IPS-11a (cell line): ENCODE results near the gene STRBP.
"Not testable (repeated sequence)": the region's sequence is repeated elsewhere in the genome, so short reads cannot be mapped to it uniquely, and the experiment has no call there.

Source experiments
- H3K4me3 ChIP-seq: one replicate; pipeline ENCODE4 v1.5.1; 2013; ENCODE audit warnings: low read depth, low read length, control low read depth

The STRBP gene

DNA sequence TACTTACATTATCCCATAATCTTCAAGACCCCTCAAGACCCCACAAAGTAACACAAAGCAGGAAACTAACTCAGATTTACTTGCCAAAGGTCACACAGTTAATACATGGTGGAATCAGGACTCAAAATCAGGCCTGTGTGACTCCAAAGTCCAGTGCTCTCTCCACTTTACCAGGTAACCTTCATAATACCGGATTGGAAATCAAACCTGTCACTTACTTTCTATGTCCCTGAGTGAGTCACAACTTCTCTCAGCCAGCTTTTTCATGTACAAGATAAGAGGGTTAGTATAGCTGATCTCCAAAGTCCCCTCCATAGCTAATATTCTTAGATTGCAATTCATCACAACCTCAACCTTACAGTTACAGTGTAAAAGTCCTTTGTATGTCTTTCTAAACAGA is 17.1 kb downstream of the STRBP start:
- H3K4me3 ChIP-seq = no peak overlapping the region

DNA sequence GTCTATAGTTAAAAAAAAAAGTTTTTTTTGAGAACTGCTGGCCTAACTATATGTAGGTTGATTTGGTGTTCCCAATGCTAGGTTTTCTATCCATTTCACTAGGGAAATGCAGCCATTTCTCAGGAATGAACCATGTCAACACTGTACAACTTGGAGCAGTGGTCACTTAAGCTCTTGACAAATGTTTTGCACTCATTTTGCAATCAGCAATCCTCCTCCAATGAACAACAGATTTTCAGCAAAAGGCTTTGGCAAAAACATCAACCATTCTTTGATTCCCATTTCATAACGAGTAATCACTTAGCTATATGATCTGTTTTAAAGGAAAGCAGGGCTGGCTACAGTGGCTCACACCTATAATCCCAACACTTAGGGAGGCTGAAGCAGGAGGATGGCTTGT is 17.9 kb downstream of the STRBP start:
- no peak overlapping the region for H3K4me3 ChIP-seq

DNA sequence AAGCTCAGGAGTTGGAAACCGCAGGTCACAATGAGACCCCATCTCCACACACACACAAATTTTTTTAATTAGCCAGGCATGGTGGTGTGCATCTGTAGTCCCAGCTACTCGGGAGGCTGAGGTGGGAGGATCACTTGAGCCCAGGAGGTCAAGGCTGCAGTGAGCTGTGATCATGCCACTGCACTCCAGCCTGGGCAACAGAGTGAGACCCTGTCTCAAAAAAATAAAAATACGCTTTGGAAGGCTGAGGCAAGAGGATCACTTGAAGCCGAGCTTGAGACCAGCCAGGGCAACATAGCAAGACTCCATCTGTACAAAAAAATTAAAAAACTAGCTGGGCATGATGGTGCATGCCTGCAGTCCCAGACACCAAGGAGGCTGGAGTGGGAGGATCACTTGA is 19.2 kb downstream of the STRBP start:
- H3K4me3 ChIP-seq = not testable (repeated sequence)

DNA sequence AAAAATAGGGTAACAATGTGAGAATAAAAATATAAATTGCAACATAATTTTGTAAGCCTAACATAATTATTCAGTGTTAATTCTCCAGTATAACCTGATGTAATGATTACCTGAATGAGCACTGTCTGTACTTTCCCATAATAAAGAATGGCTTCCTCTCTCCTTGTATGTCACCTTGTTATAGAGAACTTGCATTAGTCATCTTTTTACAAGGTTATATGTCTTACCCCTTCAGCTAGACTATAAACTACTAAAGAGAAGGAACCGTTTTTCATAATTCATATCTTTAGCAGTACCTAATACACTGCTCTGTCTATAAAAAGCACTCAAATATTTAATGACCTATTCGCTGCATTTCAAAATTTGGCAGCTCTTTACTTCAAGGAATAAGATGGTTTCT is 19.8 kb downstream of the STRBP start:
- no peak overlapping the region for H3K4me3 ChIP-seq

DNA sequence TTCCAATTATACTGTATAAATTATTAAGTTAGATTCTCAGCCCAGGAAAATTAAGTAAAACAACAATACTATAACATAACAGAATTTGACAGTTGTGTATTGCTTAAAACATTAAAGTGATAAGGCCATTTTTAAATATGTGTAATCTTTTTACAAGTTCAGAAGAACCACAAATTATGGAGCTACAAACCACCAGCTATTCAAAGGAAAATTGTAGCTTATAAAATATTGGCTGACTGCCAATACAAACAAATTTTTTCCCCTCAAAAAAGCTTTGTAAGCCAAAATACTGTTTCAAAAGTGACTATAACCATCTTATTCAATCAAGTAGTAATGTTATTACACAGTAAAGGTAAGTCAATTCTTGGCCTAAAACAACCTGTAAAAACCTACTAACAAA is 21.9 kb downstream of the STRBP start:
- H3K4me3 ChIP-seq = no peak overlapping the region

DNA sequence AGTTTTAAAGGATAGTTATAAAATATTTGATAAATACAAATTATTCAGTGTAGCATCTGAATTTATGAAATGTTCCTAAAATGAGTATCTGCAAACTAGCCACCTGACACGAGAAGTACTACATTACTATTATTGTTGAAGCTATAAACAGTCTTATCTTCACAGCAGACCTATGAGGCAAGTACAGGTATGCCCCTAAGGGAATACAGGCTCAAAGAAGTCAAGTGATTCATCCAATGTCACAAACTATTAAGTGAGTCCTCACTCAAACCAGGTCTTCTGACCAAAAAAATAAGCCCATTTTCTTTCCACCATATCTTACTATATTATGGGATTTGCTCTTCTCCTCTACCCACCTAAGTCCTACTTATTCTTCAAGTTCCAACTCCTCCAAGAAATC is 28.7 kb downstream of the STRBP start:
- H3K4me3 ChIP-seq = no peak overlapping the region

DNA sequence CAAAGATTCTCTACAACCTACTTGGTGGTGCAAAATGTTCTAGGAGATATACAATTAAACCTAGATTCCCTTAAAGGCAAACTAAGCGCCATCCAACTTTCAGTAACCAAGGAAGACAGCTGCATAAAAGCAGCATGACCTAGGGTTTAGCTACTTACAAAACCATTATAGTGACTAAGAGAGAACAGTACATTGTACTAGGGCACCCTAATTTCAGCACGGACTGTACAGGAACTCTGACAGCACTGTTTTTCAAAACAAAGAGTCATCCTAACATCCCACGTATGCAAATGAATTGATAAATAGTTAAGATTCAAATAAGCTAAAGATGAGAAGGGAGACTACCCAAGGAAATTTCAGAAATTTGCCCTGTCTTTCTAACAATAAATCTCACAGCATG is 30.0 kb downstream of the STRBP start:
- H3K4me3 ChIP-seq = no peak overlapping the region

DNA sequence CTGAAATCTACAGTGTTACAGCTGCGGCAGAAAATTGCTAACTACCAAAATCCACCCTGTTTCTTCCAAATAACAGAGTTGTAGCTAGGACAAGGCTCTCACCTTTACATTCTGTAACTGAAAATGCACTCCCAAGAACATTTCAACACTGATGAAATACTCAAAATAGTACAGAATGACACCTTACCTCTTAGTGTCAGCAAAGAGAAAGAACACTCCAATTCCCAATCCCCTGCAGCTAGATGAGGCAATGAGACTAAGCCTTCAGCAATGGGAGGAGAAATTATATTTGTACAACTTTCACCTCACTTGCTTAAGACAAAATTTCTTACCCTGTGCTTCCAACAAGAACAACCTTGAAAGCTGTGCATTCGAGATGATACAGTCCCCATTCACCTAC is 31.2 kb downstream of the STRBP start:
- no peak overlapping the region for H3K4me3 ChIP-seq

DNA sequence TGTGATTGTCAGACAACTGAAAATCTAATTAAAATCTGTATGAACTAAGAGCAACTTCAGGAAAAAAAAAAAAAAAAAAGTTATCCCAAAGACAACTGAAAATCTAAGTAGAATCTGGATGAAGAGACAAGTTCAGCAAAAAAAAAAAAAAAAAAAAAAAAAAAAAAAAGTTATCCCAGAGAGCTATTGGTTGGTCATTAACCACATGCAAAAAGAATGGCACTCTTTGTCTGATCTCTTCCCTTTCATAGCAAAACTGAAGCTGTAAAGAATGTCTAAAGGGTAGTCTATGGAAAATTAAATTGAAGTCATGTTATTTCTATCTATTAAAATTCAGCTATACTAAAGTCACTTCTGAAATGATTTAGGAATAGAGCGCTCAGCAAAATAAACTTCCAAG is 32.9 kb downstream of the STRBP start:
- H3K4me3 ChIP-seq = no peak overlapping the region

DNA sequence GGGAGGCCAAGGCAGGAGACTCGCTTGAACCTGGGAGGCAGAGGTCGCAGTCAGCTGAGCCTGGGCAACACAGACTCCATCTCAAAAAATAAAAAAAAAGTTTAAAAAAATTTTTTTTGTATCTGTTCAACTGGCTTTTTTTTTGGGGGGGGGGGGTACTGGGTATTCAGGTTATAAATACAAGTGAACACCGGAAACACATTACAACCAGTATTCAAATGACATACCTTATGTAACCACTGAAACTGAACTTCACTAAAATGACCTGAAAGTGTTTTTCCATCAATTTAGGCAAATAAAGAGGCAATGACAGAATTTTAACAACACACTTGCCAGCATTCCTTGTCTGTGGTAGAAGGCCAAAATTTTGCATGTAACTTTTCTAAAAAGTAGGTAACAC is 33.5 kb downstream of the STRBP start:
- H3K4me3 ChIP-seq = no peak overlapping the region

DNA sequence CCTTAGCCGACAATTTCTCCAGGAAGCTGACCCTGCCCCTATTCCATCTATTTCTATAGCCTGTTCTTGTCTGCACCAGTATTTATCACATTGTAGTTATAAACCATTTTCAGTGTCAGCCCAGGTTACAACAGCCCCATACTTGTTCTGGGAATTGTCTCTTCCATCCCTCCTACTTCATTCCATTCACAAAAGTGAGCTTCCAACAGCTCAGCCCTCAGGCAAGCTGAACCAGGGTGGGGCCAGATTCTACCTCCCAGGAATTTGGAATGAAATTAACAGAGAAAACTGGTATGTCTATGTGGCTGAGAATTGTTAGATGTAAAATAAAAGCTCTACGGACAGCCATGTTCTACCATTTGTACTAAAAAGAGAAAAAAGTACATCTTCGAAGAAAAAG is 36.1 kb downstream of the STRBP start:
- no peak overlapping the region for H3K4me3 ChIP-seq

DNA sequence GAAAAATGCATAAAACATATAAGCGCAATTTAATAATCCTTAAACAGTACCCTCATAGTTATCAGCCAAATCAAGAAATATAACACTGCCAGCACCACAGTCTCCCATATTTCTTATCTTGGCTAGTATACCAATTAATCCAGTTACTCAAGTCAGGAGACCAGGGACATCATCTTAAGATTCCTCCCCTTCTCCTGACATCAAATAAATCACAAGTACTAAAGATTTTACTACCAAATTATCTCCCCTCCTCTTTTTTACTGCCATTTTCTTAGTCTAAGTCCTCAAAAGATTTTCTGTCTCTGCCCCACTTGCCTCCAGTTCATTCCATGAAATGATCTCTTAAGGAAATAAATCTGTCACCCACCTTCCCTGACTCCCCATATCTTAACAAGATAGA is 37.0 kb downstream of the STRBP start:
- H3K4me3 ChIP-seq = no peak overlapping the region

DNA sequence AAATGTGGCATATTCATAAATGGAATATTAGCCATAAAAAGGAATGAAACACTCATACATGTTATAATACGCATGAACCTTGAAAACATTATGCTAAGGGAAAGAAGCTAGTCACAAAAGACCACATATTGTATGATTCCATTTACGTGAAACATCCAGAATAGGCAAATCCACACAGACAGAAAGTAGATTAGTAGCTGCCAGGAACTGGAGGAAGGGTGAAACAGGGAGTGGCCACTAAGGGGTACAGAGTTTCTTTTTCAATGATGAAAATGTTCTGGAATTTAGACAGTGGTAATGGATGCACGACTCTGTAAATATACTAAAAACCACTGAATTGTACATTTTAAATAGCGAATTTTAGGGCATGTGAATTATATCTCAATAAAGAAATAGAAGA is 39.4 kb downstream of the STRBP start:
- no peak overlapping the region for H3K4me3 ChIP-seq

DNA sequence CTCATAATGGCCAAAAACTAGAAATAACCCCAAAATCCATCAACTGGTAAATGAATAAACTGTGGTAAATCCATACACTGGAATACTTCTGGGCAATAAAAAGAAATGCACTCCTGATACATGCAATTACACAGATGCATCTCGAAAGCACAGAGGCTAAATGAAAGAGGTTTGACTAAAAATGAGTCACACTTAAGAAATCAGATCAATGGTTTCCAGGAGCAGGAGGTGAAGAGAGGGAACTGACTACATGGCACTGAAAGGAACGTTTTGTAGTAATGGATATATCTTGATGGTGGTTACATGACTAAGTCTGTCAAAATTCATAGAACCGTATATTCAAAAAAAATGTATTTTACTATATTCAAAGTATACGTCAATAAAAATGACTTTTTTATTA is 42.4 kb downstream of the STRBP start:
- no peak overlapping the region for H3K4me3 ChIP-seq

DNA sequence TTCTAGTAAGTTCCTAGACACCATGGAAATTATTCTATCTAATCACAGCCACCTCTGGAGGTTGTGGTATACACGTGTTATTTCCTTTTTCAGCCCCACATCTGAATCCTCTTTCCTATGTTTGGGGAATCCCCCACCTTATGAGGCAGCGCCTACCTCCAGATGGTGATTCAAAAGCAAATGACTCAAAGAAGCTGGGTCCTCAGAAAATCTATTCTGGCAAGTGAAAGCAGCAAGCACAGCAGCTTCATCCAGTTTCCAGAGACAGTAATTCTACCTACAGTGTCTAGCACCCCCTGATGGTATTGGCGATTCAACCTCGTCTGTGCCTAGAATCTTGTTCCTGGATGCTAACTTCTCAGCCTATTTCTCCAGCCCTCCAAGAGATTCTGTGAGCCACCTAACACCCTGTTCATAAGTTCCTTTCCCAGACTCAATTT is 43.0 kb downstream of the STRBP start:
- no peak overlapping the region for H3K4me3 ChIP-seq

DNA sequence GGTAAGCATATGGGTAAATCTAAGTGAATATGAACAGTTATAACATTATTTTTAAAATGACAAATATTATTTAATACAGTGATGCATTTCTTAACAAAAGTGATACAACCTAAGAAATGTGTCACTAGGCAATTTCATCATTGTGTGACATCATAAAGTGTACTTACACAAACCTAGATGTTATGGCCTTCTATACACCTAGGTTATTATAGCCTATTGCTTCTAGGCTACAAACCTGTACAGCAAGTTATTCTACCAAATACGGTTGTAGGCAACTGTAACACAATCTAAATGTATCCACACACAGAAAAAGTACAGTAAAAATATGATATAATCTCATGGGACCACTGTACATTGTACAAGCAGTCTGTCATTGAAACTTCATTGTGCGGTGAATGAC is 48.3 kb downstream of the STRBP start:
- H3K4me3 ChIP-seq = no peak overlapping the region

DNA sequence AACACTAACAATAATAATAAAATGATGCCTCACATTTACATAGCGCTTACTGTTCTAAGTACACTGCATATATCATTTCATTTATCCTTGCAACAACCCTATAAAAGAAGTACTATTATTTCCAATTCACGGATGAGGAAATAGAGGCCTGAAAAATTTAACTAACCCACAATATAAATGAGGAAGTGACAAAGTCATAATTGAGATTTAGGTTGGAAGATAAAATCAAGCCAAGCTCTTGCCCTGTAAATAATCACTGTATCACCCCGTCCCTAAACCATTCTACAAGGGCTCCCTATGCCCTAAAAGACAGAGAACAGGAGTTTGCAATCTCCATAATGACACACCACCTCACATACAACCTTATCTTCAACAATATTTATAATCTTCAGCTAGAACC is 49.6 kb downstream of the STRBP start:
- no peak overlapping the region for H3K4me3 ChIP-seq

DNA sequence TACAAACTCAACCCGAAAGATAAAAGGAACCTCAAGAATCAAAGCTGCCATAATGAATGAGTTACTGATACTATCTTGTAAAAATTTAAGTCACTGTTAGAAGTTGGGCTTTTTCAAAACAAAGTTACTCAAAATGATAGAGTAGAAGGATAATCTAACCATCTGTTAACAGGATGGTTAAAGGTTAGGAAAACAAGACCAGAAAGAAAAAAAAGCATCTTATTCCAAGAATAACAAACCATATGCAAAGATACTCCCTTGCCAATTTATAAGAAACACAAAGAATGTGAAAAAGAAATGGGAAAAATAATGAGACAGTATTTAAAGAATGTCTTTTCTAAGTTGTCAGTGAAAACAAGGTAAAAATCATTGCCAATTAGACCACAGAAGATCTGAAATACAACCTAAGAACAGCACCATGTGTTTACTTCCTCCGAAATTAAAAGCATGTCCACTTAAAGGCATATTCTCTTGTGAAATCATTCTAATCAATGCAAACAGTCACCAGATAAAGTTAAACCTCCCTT is 51.2 kb downstream of the STRBP start:
- no peak overlapping the region for H3K4me3 ChIP-seq

DNA sequence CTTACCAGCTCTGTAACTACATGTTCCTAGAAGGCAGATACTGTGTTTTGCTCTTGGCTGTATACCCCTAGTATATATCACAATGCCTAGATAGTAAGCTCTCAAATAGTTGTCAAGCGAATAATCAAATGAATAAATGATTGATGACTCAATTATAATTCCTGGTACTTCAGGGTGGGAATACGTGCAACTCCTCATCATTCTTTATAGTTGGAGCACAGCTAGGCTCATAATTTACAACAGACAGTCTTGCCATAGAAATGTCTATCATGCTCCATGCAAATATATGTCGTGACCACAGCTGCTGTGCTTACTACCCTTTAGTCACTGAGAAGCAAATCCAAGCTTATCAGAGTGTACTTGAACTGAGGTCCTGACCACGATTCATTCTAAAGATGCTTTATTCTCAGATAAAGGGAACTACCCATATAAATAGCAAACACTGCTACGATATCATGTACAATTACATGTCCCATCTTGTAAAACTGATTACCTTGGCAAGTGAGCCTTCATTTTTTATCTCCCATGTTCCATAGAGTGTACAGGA is 52.1 kb downstream of the STRBP start:
- no peak overlapping the region for H3K4me3 ChIP-seq

DNA sequence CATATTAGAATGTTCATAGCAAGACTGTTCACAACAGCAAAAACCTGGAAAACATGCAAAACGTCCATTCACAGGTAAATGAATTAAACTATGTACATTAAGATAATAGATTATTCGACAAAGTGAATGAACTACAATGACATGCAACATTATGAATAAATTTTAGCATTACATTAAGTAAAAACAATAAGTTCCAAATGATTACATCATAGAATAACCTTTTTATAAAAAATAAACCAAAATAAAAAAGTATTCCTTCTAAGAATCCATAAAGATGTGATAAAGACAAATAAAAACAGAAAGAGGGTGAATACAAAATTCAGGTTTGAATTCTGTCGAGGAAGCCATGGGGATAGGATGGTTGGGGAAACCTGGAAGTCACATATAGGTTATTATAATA is 57.3 kb downstream of the STRBP start:
- no peak overlapping the region for H3K4me3 ChIP-seq

DNA sequence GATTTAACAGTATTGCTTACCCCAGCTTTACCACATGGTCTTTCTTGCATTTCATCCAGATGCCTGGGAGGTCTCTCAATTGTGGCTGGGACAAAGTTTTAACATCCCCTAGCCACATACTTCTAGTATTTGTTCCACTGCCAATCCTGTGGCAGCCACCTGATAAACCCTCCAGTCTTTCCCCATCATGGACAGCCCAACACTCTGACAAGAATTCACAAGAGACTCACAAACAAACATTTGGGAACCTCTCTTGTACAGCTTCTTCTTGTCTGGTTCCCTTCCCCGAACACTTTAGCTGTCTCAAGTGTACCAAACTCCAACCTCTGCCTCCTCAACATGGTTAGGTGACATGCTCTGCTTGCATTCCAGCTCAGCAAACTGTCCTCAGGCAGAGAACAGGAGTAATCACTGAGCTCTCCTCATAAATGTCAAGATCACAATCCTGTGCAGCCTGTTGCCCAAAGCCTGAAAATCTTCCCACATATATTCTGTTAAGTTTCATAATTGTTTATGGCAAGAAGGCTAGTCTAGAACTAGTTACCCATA is 59.7 kb downstream of the STRBP start:
- H3K4me3 ChIP-seq = no peak overlapping the region

DNA sequence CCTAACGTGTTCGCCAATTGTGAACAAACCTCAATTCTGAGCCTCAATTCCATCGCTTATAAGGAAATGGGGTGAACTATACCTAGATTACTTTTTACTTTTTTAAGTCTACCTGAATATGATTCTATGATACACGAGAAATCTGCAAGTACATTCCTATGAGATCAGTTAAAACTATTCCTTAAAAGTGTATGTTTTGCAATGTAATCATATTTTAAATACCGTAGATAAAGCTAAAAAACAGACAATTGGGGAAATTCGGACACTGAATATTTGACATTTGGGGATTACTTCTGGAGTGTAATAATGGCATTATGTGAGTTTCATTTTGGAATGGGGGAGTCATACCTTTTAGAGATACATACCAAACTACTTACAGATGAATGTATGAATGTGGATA is 62.3 kb downstream of the STRBP start:
- H3K4me3 ChIP-seq = no peak overlapping the region

DNA sequence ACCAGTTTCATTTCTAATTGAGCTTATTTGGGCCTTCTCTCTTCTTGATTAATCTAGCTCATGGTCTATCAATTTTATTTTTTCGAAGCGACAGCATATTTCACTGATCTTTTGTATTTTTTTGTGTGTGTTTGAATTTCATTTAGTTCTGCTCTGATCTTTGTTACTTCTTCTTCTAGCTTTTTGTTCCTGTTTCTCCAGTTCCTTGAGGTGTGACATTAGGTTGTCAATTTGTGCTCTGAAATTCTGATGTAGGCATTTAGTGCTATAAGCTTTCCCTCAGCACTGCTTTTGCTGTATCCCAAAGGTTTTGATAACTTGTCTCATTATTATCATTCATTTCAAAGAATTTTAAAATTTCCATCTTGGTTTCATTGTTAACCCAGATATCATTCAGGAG is 67.3 kb downstream of the STRBP start:
- H3K4me3 ChIP-seq = no peak overlapping the region
